Liver (tissue), 9 donors: ENCODE data around the gene DSCAM. TPM values are rescaled to one million over a fixed set of nuclear protein-coding genes. Genes with fewer than 3 reads are reported as not detected.

Source experiments
- DNase-seq: peaks from one replicate; pipeline ENCODE4 v3.0.0-alpha.2; 2017; ENCODE audit warnings: low spot score
- H3K27ac ChIP-seq, 2 donors: one replicate each; pipeline ENCODE4 v1.7.0; 2013; ENCODE audit warnings: inconsistent platforms in 2 of 2, low read length in 2 of 2, control low read depth in 1 of 2, low read depth in 1 of 2, mild to moderate bottlenecking in 1 of 2
- H3K27me3 ChIP-seq, 4 donors: one replicate each; pipeline versions ENCODE4 v1.6.1 to v1.7.0; 2013; ENCODE audit warnings: low read length in 3 of 4, inconsistent platforms in 1 of 4, mild to moderate bottlenecking in 1 of 4, moderate library complexity in 1 of 4; ENCODE audit not compliant: control insufficient read depth in 4 of 4, insufficient read depth in 4 of 4
- H3K36me3 ChIP-seq, 4 donors: one replicate each; pipeline versions ENCODE4 v1.6.1 to v1.7.0; 2013; ENCODE audit warnings: low read length in 3 of 4, mild to moderate bottlenecking in 3 of 4, low read depth in 1 of 4, moderate library complexity in 1 of 4; ENCODE audit not compliant: control insufficient read depth in 4 of 4, insufficient read depth in 3 of 4
- H3K4me1 ChIP-seq, 4 donors: one replicate each; pipeline versions ENCODE4 v1.6.1 to v1.7.0; 2013; ENCODE audit warnings: low read length in 3 of 4, mild to moderate bottlenecking in 3 of 4, moderate library complexity in 1 of 4; ENCODE audit not compliant: control insufficient read depth in 4 of 4, insufficient read depth in 4 of 4
- H3K4me3 ChIP-seq, 3 donors: one replicate each; pipeline versions ENCODE4 v1.6.1 to v1.7.0; 2013; ENCODE audit warnings: low read length in 3 of 3, control low read depth in 1 of 3, low read depth in 1 of 3, mild to moderate bottlenecking in 1 of 3
- H3K9ac ChIP-seq, 2 donors: one replicate each; pipeline ENCODE4 v1.7.0; 2013; ENCODE audit warnings: low read length in 2 of 2, mild to moderate bottlenecking in 2 of 2, moderate library complexity in 2 of 2, control low read depth in 1 of 2, low read depth in 1 of 2
- H3K9me3 ChIP-seq, 4 donors: one replicate each; pipeline versions ENCODE4 v1.6.1 to v1.7.0; 2013; ENCODE audit warnings: low read length in 3 of 4; ENCODE audit not compliant: control insufficient read depth in 4 of 4
- EGR1 ChIP-seq, 2 donors: IDR thresholded peaks; 2 replicates each; pipeline ENCODE4 v1.6.1; 2016 to 2018; ENCODE audit warnings: antibody characterized with exemption in 2 of 2, low read depth in 2 of 2
- FOXA1 ChIP-seq: IDR thresholded peaks from 2 replicates; pipeline ENCODE4 v1.6.1; 2016; ENCODE audit warnings: antibody characterized with exemption
- FOXA2 ChIP-seq: IDR thresholded peaks from 2 replicates; pipeline ENCODE4 v1.6.1; 2016; ENCODE audit warnings: antibody characterized with exemption
- GABPA ChIP-seq, 2 donors: IDR thresholded peaks in 1 of 2; conservative IDR thresholded peaks in 1 of 2; 2 replicates each; pipeline ENCODE4 v1.6.1; 2016; ENCODE audit warnings: antibody characterized with exemption in 2 of 2, mild to moderate bottlenecking in 1 of 2, moderate library complexity in 1 of 2
- HNF4A ChIP-seq, 2 donors: conservative IDR thresholded peaks; 2 replicates each; pipeline ENCODE4 v1.6.1; 2016; ENCODE audit warnings: antibody characterized with exemption in 2 of 2, mild to moderate bottlenecking in 2 of 2
- HNF4G ChIP-seq: IDR thresholded peaks from 2 replicates; pipeline ENCODE4 v1.6.1; 2016; ENCODE audit warnings: antibody characterized with exemption
- JUND ChIP-seq, 2 donors: IDR thresholded peaks; 2 replicates each; pipeline ENCODE4 v1.6.1; 2016; ENCODE audit warnings: antibody characterized with exemption in 2 of 2
- NR2F2 ChIP-seq: IDR thresholded peaks from 2 replicates; pipeline ENCODE4 v1.6.1; 2016; ENCODE audit warnings: antibody characterized with exemption
- RXRA ChIP-seq, 2 donors: IDR thresholded peaks; 2 replicates each; pipeline ENCODE4 v1.6.1; 2017 to 2018; ENCODE audit warnings: antibody characterized with exemption in 2 of 2, mild to moderate bottlenecking in 1 of 2
- SP1 ChIP-seq: IDR thresholded peaks from 2 replicates; pipeline ENCODE4 v1.6.1; 2018; ENCODE audit warnings: antibody characterized with exemption, mild to moderate bottlenecking
- TAF1 ChIP-seq: conservative IDR thresholded peaks from 2 replicates; pipeline ENCODE4 v1.6.1; 2016; ENCODE audit warnings: antibody characterized with exemption, mild to moderate bottlenecking
- YY1 ChIP-seq: IDR thresholded peaks from 2 replicates; pipeline ENCODE4 v1.6.1; 2016; ENCODE audit warnings: antibody characterized with exemption, mild to moderate bottlenecking
- WGBS: extraction: QIAGEN DNeasy Blood & Tissue Kit; methylation state at CpG from one replicate; pipeline ENCODE4 v1.1.7; 2013; 5-methylcytosine and 5-hydroxymethylcytosine counted together
- polyA plus RNA-seq, 2 donors: library from polyadenylated mRNA; stranded (reverse) in 1 of 2; unstranded in 1 of 2; fragments of 200-250 nt in 1 of 2; fragments of >200 nt in 1 of 2; fragmentation: Nextera tagmentation in 1 of 2; extraction: Ambion mirVana in 1 of 2; gene quantifications; one replicate each; pipeline versions ENCODE4 v1.2.1 to v1.2.3, GENCODE V29; 2013 to 2015
- total RNA-seq, 2 donors: library from RNA; depleted of rRNA; stranded (reverse); fragments of >200 nt; gene quantifications; one replicate each; pipeline ENCODE4 v1.2.3, GENCODE V29; 2014
- TF ChIP-seq, protein P1 (sequence below): IDR thresholded peaks from 2 replicates; pipeline ENCODE4 v1.6.1; 2016; ENCODE audit warnings: antibody characterized with exemption, mild to moderate bottlenecking
- TF ChIP-seq, protein P2 (sequence below): IDR thresholded peaks from 2 replicates; pipeline ENCODE4 v1.6.1; 2016; ENCODE audit warnings: antibody characterized with exemption
- TF ChIP-seq, protein P3 (sequence below): IDR thresholded peaks from 2 replicates; pipeline ENCODE4 v1.6.1; 2016; ENCODE audit warnings: antibody characterized with exemption
- TF ChIP-seq, protein P4 (sequence below): IDR thresholded peaks from 2 replicates; pipeline ENCODE4 v1.6.1; 2016; ENCODE audit warnings: antibody characterized with exemption
- TF ChIP-seq, protein P5 (sequence below): fragments of 150-350 bp; IDR thresholded peaks from 2 replicates; pipeline ENCODE4 v1.5.1; 2017; ENCODE audit warnings: improper control_type of control experiment, low read depth, low read length; ENCODE audit not compliant: missing input control
- donor health status: healthy.
- donor health status: healthy.
- donor health status: healthy.
- donor health status: healthy.
- donor health status: healthy.

Gene DSCAM
- total and polyA plus RNA-seq, 4 donors: 0.02 to 0.23 (median 0.10) TPM

DNA sequence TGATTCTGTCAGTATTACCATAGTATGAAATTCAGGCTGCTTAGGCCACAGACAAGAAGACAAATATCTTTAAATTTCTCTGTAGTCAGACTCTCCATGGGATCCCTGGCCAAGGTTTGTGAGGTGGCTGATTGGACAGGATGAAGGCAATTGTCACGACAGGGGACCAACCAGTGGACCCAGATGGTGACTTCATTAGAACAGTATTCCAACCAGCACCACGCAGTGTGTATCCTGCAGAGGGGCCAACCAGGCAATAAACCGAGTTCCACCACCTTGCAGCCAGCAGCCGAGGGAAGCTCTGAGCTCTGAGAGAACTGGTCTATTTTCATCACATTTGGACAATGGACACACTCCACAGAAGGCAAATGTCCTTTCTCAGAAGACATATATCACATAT is 16.1 kb downstream of the DSCAM start (continued):
- TF ChIP-seq, protein P1, sequence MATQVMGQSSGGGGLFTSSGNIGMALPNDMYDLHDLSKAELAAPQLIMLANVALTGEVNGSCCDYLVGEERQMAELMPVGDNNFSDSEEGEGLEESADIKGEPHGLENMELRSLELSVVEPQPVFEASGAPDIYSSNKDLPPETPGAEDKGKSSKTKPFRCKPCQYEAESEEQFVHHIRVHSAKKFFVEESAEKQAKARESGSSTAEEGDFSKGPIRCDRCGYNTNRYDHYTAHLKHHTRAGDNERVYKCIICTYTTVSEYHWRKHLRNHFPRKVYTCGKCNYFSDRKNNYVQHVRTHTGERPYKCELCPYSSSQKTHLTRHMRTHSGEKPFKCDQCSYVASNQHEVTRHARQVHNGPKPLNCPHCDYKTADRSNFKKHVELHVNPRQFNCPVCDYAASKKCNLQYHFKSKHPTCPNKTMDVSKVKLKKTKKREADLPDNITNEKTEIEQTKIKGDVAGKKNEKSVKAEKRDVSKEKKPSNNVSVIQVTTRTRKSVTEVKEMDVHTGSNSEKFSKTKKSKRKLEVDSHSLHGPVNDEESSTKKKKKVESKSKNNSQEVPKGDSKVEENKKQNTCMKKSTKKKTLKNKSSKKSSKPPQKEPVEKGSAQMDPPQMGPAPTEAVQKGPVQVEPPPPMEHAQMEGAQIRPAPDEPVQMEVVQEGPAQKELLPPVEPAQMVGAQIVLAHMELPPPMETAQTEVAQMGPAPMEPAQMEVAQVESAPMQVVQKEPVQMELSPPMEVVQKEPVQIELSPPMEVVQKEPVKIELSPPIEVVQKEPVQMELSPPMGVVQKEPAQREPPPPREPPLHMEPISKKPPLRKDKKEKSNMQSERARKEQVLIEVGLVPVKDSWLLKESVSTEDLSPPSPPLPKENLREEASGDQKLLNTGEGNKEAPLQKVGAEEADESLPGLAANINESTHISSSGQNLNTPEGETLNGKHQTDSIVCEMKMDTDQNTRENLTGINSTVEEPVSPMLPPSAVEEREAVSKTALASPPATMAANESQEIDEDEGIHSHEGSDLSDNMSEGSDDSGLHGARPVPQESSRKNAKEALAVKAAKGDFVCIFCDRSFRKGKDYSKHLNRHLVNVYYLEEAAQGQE: no peak
- TF ChIP-seq, protein P2, sequence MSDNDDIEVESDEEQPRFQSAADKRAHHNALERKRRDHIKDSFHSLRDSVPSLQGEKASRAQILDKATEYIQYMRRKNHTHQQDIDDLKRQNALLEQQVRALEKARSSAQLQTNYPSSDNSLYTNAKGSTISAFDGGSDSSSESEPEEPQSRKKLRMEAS: no peak

DNA sequence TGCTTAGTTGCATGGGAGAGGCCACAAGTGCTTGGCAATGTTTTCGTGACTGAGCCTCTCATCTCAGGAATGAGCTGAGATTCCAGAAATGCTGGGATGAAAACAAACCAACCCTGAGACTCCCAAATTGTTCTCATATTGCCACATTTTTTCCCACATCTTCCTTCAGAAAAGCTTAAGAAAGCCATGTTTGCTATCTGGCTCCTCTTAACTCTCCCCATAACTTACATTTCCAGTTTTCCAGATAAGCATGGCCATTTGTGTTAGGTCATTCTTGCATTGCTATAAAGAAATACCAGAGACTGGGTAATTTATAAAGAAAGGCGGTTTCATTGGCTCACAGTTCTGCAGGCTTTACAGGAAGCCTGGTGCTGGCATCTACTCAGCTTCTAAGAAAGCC is 17.2 kb downstream of the DSCAM start:
- no peak overlapping the region for H3K27ac ChIP-seq
- WGBS: 88% methylated on average over 2 of the region's 2 CpGs
- H3K9ac ChIP-seq: no peak overlapping the region
- no peak for DNase-seq
- no peaks in the 10 kb centered on the region for H3K36me3 ChIP-seq
- no peak overlapping the region for H3K4me3 ChIP-seq
- no peaks in the 10 kb centered on the region for H3K9me3 ChIP-seq
- H3K27me3 ChIP-seq: no peaks in the 10 kb centered on the region
- TF ChIP-seq JUND (IDR thresholded peaks at IDR 0.05): no peak
- TF ChIP-seq HNF4G: no peak
- TF ChIP-seq, protein P3, sequence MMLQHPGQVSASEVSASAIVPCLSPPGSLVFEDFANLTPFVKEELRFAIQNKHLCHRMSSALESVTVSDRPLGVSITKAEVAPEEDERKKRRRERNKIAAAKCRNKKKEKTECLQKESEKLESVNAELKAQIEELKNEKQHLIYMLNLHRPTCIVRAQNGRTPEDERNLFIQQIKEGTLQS: no peak
- TF ChIP-seq, protein P2: no peak
- no peak for TF ChIP-seq SP1
- no peak for TF ChIP-seq FOXA2
- TF ChIP-seq RXRA (IDR thresholded peaks at IDR 0.05): no peak
- no peak for TF ChIP-seq TAF1
- TF ChIP-seq GABPA (IDR thresholded peaks at IDR 0.05 in 1 of 2, conservative IDR thresholded peaks at IDR 0.05 in 1 of 2): no peak
- no peak for TF ChIP-seq EGR1 (IDR thresholded peaks at IDR 0.05; ENCODE audit: low read depth in 2 of 2)
- TF ChIP-seq, protein P1: no peak
- no peak for TF ChIP-seq HNF4A (conservative IDR thresholded peaks at IDR 0.05)
- no peak for TF ChIP-seq YY1
- no peak for TF ChIP-seq NR2F2
- TF ChIP-seq, protein P4, sequence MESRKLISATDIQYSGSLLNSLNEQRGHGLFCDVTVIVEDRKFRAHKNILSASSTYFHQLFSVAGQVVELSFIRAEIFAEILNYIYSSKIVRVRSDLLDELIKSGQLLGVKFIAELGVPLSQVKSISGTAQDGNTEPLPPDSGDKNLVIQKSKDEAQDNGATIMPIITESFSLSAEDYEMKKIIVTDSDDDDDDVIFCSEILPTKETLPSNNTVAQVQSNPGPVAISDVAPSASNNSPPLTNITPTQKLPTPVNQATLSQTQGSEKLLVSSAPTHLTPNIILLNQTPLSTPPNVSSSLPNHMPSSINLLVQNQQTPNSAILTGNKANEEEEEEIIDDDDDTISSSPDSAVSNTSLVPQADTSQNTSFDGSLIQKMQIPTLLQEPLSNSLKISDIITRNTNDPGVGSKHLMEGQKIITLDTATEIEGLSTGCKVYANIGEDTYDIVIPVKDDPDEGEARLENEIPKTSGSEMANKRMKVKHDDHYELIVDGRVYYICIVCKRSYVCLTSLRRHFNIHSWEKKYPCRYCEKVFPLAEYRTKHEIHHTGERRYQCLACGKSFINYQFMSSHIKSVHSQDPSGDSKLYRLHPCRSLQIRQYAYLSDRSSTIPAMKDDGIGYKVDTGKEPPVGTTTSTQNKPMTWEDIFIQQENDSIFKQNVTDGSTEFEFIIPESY: no peak
- TF ChIP-seq, protein P5, sequence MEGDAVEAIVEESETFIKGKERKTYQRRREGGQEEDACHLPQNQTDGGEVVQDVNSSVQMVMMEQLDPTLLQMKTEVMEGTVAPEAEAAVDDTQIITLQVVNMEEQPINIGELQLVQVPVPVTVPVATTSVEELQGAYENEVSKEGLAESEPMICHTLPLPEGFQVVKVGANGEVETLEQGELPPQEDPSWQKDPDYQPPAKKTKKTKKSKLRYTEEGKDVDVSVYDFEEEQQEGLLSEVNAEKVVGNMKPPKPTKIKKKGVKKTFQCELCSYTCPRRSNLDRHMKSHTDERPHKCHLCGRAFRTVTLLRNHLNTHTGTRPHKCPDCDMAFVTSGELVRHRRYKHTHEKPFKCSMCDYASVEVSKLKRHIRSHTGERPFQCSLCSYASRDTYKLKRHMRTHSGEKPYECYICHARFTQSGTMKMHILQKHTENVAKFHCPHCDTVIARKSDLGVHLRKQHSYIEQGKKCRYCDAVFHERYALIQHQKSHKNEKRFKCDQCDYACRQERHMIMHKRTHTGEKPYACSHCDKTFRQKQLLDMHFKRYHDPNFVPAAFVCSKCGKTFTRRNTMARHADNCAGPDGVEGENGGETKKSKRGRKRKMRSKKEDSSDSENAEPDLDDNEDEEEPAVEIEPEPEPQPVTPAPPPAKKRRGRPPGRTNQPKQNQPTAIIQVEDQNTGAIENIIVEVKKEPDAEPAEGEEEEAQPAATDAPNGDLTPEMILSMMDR: no peak
- no peak for TF ChIP-seq FOXA1
- H3K4me1 ChIP-seq: no peaks in the 10 kb centered on the region
